Activated T-cell treated with anti-CD3 and anti-CD28 coated beads for 24 hours (primary cell): ENCODE data around the gene ENOX1.

Source experiments
- DNase-seq: peaks from one replicate; pipeline ENCODE4 v3.0.0-alpha.2; 2020; ENCODE audit warnings: low read depth

Gene ENOX1

DNA sequence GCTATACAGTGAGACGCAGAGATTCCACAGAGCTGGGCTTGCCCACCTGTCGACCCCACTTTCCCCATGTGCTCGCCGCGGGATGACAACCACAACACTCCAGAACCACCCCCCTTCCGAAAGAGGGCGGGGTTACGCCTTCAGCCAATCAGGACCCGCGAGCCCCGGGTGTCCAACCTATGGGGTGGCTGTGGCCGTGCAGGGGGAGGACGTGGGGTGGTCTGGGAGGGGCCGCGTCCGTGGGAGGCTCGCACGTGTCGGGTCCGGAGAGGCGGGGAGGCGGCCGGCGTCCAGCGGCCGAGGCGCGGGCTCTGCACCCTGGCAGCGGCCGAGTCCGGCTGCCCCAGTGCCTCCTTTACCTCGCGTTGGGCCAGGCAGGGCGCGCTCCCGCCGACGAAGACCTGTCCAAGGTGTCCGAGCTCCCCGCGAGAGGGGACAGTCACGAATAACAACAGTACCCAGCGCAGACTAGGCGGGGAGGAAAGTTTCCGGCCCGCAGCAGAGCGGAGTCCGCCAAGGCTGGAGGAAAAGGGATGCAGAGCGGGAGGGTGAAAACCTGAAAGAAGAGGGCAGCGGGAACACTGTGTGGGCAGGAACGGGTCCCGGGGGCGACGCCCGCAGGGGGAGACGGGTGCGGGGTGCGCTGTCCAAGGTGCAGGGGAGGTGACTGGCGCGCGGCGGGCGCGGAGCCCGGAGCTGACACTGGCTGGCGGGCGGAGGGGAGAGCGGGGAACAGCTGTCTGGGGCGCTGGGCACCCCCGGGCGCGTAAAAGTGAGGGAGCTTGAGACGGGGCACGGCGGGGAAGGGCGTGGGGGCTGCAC is 911 bp downstream of the ENOX1 start:
- DNase-seq: no peak

DNA sequence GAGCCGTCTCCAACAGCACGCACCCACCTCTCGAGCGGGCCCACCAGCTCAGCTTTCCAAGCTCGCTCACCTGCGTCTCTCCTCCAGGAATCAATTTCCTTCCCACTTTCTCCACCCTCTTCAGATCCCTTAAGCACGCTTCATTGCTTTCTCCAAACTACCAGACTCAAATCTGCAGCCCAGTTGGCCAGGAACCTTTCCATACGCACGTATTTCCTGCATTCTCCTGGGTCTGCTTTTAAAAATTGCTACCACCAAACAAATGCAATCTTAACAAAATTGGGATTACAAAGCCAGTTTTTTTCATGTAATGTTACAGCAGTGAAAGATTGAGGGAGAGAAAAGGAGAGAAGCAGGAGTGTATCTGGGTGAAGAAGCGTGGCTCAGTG is 1.5 kb downstream of the ENOX1 start:
- no peak for DNase-seq

GRCh38 chr13:43784496-43784895 is 2.3 kb downstream of the ENOX1 start:
- no peak for DNase-seq

DNA sequence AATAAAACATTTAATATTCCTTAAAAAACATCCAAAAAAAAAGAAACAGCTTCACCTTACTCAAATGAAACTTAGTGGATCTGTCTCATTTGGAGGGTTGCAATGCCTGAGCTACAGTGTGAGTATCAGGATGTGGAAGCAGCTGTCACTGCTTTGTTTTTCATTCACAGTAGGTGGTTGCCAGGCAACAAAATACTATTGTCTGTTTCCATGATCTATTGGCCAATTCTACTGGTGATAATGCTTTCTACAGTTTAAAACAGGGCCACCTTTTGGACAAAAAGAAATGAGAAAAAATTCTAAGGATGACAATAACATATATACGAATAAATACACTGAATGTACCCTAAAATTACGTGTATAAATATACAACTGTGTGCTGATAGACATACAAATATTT is 3.0 kb downstream of the ENOX1 start:
- DNase-seq: no peak

- DNase-seq: no peak
Observed at GRCh38 chr13:43782686-43783085, 4.1 kb downstream of the ENOX1 start.

DNA sequence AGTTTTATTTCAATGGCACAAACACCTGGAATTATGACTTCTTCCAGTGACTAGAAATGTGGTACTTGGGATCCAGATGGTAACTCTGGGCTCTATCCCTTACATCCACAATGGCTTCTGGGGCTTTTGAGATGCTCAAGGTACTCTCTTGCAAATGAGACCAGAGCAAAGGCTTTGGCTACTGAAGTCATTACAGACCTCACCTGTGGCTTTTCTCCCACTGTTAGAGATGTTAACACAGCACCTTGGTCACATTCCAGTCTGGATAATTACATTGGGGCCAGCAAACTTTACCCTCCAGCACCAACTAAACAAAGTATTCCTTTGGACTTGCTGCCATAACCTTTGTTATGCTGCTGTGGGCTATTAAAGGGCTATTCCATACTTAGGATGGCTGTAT is 6.1 kb downstream of the ENOX1 start:
- DNase-seq: no peak

DNA sequence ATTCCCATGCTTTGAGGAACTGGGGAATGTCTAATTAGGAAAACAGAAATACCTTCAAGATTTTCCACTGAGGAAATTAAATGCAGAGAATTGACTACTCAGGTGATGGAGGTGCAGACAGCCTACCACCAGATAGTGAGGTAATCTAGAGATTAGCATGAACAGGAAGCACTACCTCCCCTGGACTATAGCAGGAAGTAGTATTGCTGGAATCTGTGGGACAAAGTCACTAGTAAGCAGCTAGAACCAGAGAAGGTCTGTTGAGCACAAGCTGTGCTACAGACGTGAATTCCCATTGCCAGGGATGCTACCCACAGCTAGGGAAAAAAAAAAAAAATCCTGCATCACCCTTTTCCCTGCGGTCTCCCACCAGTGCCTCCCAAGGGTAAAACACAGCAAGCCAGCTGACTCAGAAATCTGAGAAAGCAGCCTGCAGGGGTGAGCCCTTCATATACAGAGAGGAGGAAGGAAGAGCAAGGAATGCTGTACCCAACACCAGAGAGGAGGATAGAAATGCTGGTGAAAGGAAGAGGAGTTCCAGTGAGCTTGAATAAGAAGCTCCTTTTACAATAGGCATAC is 10.2 kb downstream of the ENOX1 start:
- no peak for DNase-seq

DNA sequence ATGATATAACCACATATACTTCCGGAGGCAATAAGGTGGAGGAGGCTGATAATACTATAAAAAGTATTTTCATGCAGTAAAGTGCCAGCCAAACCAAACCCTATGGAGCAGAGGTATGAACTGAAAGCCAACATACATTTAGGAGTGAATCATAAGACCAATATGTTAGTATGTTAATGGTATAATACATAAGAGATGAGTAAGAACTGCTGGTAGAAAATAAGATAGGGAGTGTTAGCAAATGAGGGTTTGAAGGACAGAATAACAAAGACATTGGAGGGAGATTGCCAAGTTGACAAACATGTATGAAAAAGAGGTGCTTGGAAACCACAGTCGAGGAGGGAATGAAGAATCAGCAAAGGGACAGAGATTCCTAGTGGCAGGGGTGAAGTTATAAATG is 10.8 kb downstream of the ENOX1 start:
- no peak for DNase-seq

DNA sequence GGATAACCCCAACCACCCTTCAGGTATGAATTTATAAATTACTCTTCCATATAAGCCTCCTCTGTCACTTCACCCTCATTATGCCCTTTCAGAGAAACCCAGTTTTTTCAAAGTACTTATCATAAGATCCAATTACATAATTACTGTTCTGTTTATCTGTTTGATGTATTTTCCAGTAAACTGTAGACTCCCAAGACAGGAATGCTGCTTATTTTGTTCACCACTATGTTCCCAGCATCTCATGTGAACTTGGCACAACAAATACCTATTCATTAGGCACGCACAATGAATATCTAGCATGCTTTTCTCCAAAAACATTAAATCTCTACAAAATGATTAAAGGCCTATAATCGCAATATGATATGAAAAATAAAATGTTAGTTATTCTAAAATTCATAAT is 13.2 kb downstream of the ENOX1 start:
- DNase-seq: no peak

- no peak for DNase-seq
Observed at GRCh38 chr13:43770871-43771270, 15.9 kb downstream of the ENOX1 start.

DNA sequence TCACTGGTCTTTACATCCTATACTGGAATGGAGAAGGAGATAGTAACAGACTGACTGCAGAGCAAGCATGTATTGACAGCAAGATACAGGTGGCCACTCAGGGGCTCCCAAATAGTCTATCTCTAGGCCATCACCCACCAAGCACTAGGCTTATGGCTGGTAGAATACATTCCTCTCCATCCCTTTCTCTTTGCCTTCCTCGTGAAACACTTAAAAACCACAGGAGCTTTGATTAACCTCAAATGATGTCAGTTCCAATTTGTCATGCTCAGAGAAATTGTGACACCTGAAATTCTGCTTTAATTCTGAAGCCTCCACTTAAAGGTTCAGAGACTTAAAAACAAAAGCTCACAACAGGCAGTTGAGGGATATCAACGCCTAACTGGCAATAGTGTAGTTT is 17.2 kb downstream of the ENOX1 start:
- DNase-seq: no peak

DNA sequence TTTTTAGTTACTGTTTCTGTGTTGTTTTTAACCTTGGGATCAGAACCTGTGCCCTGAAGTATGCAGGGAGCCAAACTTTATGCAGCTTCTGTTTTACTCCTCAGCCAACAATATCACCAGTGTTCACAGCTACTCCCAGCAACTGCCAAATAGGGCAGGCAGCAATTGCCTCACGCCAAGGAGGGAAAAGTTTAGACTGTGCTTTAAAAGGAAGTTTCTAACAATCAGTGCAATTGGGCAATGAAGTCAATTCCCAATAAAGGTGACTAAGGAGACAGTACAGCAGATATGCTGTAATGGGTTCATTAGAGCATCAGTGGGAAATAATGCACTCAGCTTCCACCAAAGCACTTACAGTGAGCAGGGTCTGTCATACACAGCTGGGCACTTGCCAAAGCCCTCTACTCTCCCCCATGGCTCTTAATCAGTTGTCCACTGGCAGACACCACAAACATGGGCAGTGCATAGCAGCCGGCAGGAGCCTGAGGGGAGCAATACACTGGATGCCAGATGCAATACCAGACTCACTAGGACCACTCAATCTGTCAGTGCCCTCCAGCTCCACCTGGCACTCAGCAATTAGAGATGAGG is 19.3 kb downstream of the ENOX1 start:
- DNase-seq: no peak

GRCh38 chr13:43766725-43767124 is 20.0 kb downstream of the ENOX1 start:
- DNase-seq: no peak

DNA sequence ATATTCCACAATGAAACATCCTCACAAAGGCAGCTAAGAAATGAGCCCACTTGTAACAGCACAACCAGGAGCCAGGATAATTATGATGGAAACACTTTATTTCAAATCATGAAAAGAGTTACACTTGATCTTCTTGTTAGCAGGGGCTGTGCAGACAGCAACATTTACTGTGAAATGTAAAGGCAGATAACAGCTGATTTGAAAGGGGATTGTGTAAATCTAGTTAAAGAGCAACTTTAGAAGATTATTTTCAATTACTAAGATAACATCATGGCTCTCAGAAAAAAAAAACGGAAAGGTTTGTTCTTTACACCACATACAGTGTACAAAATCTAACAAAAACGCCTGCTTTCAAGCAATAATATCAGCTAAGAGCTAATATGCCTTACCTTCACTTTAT is 22.4 kb downstream of the ENOX1 start:
- DNase-seq: no peak

- DNase-seq: no peak
Observed at GRCh38 chr13:43763143-43763759, 23.5 kb downstream of the ENOX1 start.

- DNase-seq: no peak
Observed at GRCh38 chr13:43761616-43762315, 25.0 kb downstream of the ENOX1 start.

DNA sequence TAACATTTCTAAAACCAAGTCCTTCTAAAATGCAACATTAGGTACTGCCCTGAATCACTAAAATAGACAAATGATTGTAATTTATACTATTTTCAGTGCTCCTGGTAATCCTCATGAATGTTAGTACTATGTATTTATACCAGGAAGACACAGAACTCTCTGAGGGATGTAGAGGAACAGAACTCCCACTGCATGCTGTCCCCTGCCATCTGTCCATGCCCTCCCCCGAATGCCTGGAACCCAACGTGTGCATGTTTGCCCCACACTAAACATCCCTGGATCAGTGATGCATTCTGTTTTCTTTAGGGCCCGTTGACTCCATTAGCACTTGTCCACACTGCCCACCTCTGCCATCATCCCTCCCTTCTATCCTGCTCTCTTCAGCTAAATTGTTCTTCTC is 26.5 kb downstream of the ENOX1 start:
- no peak for DNase-seq

- DNase-seq: no peak
Observed at GRCh38 chr13:43758834-43759233, 27.9 kb downstream of the ENOX1 start.

GRCh38 chr13:43757266-43757665 is 29.5 kb downstream of the ENOX1 start:
- no peak for DNase-seq

GRCh38 chr13:43755844-43756243 is 30.9 kb downstream of the ENOX1 start:
- DNase-seq: no peak

DNA sequence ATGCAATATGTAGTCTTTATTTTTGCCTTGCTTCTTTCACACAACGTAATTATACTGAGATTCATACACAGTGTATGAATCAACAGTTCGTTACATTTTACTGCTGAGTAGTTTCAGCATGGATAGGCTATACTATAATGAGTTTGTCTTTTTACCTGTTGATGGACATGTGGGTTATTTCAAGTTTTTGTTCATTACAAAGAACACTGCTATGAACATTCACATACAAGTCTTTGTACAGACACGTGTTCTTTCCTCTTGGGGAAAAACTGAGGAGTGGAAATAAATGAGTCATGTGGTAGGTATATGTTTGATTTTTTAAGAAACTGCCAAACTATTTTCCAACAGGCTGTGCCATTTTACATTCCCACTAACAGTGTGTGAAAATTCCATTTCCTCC is 35.1 kb downstream of the ENOX1 start:
- DNase-seq: no peak

- no peak for DNase-seq
Observed at GRCh38 chr13:43749503-43749902, 37.3 kb downstream of the ENOX1 start.
